Left ventricle myocardium superior (tissue), 1 donor: ENCODE measurements around the gene ELMO2. TPM values are rescaled to one million over a fixed set of nuclear protein-coding genes. Genes with fewer than 3 reads are reported as not detected.

Experiments used
- ATAC-seq: fragments of 200-7000 bp; cut with Tn5 transposase; one replicate; pipeline ENCODE4 v1.9.1; 2020; ENCODE audit warnings: mild to moderate bottlenecking, moderate library complexity
- DNase-seq: peaks from one replicate; pipeline ENCODE4 v3.0.0-alpha.2; 2020
- intact Hi-C: fragments of 100-400 bp; cut with micrococcal nuclease; formaldehyde crosslinking; loops from one replicate; pipeline ENCODE4 v1.11.0; 2022
- total RNA-seq: library from RNA; stranded (reverse); fragmentation: NEBNext Ultra II Directional; extraction: Animal tissue kit (Norgen Biotek cat#: 25700); gene quantifications from one replicate; pipeline ENCODE4 v1.2.1, GENCODE V29; 2021
- donor health status: DM: no; HTN: yes; CAD: no; lungs with severe emphysema.

ELMO2 gene
- total RNA-seq, 1 donor from 2014 or later: 37.1 TPM

DNA sequence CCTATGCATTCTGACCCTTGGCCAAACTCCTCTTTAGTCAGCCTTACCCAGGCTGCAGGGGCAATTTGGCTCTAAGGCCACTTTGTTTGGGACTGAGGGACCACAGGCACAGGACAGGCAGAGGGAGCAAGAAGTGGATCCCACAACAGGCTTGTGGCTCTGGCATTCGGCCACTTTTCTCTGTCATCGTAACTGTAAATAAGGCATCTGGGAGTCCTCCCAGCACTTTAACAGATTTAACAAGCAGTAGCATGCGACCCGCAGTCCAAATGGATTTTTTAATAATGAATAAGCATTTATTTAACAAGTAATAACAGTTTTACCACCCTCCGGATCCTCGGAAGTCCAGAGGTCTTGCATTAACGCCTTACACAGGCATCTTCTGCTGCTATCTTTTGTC is 82.0 kb downstream of the ELMO2 start:
- no peak for DNase-seq
- intact Hi-C loops: no loop called here
- ATAC-seq: no peak

DNA sequence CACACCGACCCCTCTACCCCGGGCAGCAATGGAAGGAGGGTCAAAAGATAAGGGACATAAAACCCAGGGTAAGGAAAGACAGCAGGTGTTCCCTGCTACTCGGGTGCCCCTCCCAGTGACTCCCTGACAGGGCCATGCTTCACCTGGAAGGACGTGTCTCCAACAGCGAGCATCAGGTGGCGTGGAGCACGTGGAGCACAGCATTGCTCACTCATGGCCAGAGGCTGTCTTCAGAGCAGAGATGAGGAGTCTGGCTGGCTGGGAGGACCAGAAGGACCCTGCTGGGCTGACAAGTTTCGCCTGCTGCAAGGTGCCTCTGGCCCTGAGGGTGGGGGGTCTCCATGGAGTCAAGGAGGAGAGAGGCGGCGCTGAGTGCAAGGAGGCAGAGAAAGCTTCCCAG is 82.9 kb downstream of the ELMO2 start:
- ATAC-seq (no peak), DNase-seq (no peak)
- intact Hi-C loops: no loop called here

DNA sequence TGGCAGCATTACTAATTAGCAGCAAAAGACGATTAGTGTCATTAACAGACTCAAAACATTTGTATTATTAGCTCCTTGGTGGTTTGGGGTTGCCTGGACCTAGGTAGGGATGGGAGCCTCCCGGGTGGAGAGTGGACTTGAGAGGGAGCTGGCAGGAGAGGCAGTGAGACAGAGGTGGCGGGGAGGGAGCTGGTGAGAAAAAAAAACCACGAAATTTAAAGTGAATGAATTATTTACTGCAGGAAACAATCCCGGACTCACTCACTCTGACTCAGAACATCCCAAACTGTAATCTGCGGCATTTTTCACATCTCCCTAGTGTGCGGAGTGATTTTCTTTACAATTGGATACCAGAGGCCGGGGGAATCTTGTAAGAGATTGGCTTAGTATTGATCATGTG is 83.8 kb downstream of the ELMO2 start:
- no peak for ATAC-seq
- DNase-seq: no peak
- intact Hi-C loops: no loop called here

DNA sequence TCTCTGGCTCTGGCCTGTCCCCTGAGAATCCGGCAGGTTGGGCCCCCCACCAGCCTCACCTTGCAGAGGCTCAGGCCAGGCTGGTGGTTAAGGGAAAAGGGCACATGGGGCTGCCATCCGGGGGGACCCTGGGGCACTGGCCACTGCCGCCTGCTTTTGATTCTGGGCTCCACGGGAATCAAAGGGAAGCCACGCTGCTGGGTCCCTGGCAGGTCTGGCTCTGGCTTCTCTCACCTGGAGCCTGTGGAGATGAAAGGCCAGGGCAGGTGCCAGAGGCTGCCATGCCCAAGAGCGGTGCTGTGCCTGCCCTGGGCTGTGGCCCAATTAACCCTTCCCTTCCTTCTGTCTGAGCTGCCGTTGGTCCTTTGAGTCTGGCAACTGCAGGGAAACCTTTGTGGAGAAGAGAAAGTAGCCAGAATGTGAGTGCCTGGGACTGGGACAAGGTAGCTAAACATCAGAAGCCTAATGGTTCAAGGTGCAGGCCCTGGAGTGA is 88.7 kb downstream of the ELMO2 start:
- DNase-seq (no peak), ATAC-seq (no peak)
- intact Hi-C loops: no loop called here

DNA sequence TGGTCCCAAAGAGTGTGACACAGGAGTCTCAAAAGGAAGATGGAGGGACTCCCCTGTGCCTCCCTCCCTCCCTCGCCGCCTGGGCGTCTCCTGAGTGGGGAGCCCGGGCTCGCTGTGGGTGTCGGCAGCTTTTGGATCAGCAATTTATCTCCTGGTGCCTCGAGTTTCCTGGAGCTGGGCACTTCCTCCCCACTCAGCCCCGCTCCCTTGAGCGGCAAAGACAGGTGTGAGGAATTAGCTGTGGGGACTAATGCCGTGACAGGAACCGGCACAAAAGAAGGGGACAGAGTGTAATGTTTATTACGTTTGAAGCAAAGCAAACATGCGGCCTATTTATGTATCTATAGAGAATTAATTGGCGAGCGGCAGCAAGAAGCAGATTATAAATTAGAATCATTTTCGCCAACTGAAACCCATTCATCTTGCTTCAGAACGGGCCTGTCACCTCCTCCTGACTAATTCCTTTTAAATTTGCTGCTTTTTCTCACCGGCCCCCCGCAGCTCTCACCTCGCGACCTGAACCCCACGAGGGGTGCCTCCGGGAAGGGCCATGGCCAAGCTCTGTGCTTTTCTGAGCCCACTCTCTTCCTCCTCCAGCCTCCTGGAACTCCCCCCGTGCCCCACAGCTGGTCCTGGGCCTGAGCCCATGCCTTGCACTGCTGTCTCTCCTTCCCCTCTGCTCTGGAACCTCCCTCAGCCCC is 89.3 kb downstream of the ELMO2 start:
- no peak for ATAC-seq
- DNase-seq: no peak
- intact Hi-C loops: no loop called here

Other genes starting within 250 kb of the ELMO2 start
- gene CDH22, start 98.1 kb downstream of the ELMO2 start, total RNA-seq: 2.3 TPM
- 0.52 TPM for gene ZNF334, start 106.9 kb upstream of the ELMO2 start, total RNA-seq
- gene OCSTAMP, start 144.0 kb upstream of the ELMO2 start, total RNA-seq: not detected
- gene SLC13A3, start 244.8 kb upstream of the ELMO2 start, total RNA-seq: 0.12 TPM